Smooth muscle cell of the coronary artery (primary cell): ENCODE measurements around the gene TRIP10. TPM values are rescaled to one million over a fixed set of nuclear protein-coding genes. Genes with fewer than 3 reads are reported as not detected.

ENCODE experiments used
- total RNA-seq: library from RNA; depleted of rRNA; stranded (reverse); fragments of >200 nt; gene quantifications from 2 replicates; pipeline ENCODE4 v1.2.3, GENCODE V29; 2014; ENCODE audit warnings: low replicate concordance

TRIP10 gene
- 17.7 and 40.7 TPM in 2 replicates for total RNA-seq

GRCh38 chr19:6739390-6739882, at the start of gene TRIP10:
Gene TRIP10, plus strand, starts transcription at chr19:6739680. Its CDS starts 82 bp downstream, at chr19:6739762.

GRCh38 chr19:6720369-6721137, 18.9 kb upstream of the TRIP10 start, which contains the start of gene C3:
Gene C3, minus strand, starts transcription at chr19:6720650. Its CDS starts 61 bp downstream, at chr19:6720589.

GRCh38 chr19:6737284-6737872, 2.1 kb upstream of the TRIP10 start, which contains the start of gene GPR108:
Gene GPR108, minus strand, starts transcription at chr19:6737580. Its CDS starts 4 bp downstream, at chr19:6737576.

GRCh38 chr19:6767357-6768235, 28.1 kb downstream of the TRIP10 start, which contains the start of gene SH2D3A:
Gene SH2D3A, minus strand, starts transcription at chr19:6767435. Its CDS starts 3,687 bp downstream, at chr19:6763748.

GRCh38 chr19:6772028-6772865, 32.8 kb downstream of the TRIP10 start, which contains the start of gene VAV1:
Gene VAV1, plus strand, starts transcription at chr19:6772708. Its CDS starts 100 bp downstream, at chr19:6772808.

Other genes starting within 250 kb of the TRIP10 start
- not detected in 2 replicates for gene TUBB4A, start 237.4 kb upstream of the TRIP10 start, total RNA-seq
- gene TNFSF9, start 208.7 kb upstream of the TRIP10 start, total RNA-seq, result under 0.01 and 0.30 TPM in 2 replicates
- gene CD70, start 148.5 kb upstream of the TRIP10 start, total RNA-seq, result not detected in 2 replicates
- 0.35 TPM in 1 of 2 replicates, not detected in the other for gene TNFSF14, start 69.5 kb upstream of the TRIP10 start, total RNA-seq
- gene C3, start 19.0 kb upstream of the TRIP10 start, total RNA-seq, result 14.0 and 218 TPM in 2 replicates
- gene GPR108, start 2.1 kb upstream of the TRIP10 start, total RNA-seq, result 29.4 and 91.5 TPM in 2 replicates
- not detected in 2 replicates for gene SH2D3A, start 27.8 kb downstream of the TRIP10 start, total RNA-seq
- not detected in 2 replicates for gene VAV1, start 33.0 kb downstream of the TRIP10 start, total RNA-seq
- 0.08 TPM in 1 of 2 replicates, not detected in the other for gene ADGRE1, start 147.9 kb downstream of the TRIP10 start, total RNA-seq